ENCODE data around the gene CD47.

GRCh38 chr3:108103040-108103751 is 12.4 kb upstream of the CD47 start:
- TF ChIP-seq CTCF (IDR thresholded peaks at IDR 0.05), result no peak
- TF ChIP-seq EZH2 (IDR thresholded peaks at IDR 0.05), result no peak
